ENCODE results near the gene DTX1. TPM values are rescaled to one million over a fixed set of nuclear protein-coding genes. Genes with fewer than 3 reads are reported as not detected.
A peak's percentile ranks its signal among the peaks of the same experiment; 100 is the strongest.

DTX1 gene
- total RNA-seq, 1 experiment from 2014 or later = 3.0 TPM

DNA sequence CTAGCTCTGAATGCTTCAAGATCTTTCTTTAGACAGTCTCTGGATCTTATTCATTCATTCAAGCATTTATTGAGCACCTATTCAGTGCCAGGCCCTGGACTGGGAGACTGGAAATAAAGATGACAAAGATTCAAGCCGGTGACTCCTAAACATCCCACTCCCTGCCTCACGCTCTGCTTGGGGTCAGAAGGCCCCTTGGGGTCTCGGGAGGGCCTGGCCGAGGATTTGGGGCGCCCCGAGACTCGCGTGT lies 224 bp upstream of the DTX1 start:
- H3K4me3 Mint-ChIP-seq = peak overlapping the region; percentile 59 to 79
- Histone ChIP-seq H4K20me1 (ENCODE audit: control insufficient read depth, insufficient read depth, insufficient read length) (no peaks in the 10 kb centered on the region), H2BK20ac (ENCODE audit: low read depth, low read length, poor library complexity, severe bottlenecking) (no peak overlapping the region), H2BK120ac (ENCODE audit: low read depth, low read length, poor library complexity, severe bottlenecking) (no peak overlapping the region), H3K4me2 (ENCODE audit: insufficient read depth, insufficient read length, low read length) (peak overlapping the region; percentile 25), H4K8ac (replicated peaks; ENCODE audit: insufficient read length, low read depth, low read length) (no peak overlapping the region), H3K79me2 (ENCODE audit: insufficient read depth, low read length) (no peaks in the 10 kb centered on the region), H2BK15ac (ENCODE audit: low read depth, low read length) (no peak overlapping the region), H4K5ac (ENCODE audit: insufficient read length, low read depth, low read length) (no peak overlapping the region), H3K4ac (ENCODE audit: low read depth, low read length) (no peak overlapping the region), H2BK5ac (ENCODE audit: insufficient read length, low read length) (no peak overlapping the region), H3K14ac (ENCODE audit: insufficient read depth, low read length) (no peak overlapping the region), H2AFZ (ENCODE audit: low read length) (no peak overlapping the region), H3K4me1 (ENCODE audit: insufficient read depth, low read length) (no peaks in the 10 kb centered on the region), H3K9ac (ENCODE audit: extremely low read depth, insufficient read length, low read length) (no peak overlapping the region), H2AK5ac (ENCODE audit: insufficient read length, low read length) (no peak overlapping the region), H3K18ac (ENCODE audit: insufficient read length, low read depth, low read length) (no peak overlapping the region), H3K23me2 (ENCODE audit: insufficient read length, low read depth, low read length, poor library complexity, severe bottlenecking) (no peaks in the 10 kb centered on the region), H4K91ac (ENCODE audit: insufficient read length, low read depth, low read length) (no peak overlapping the region), H3K23ac (ENCODE audit: insufficient read length, low read depth, low read length) (no peak overlapping the region), H3K56ac (ENCODE audit: insufficient read length, low read depth, low read length) (no peak overlapping the region), H3K79me1 (ENCODE audit: insufficient read depth, low read depth, low read length, poor library complexity, severe bottlenecking) (no peaks in the 10 kb centered on the region), H3K27ac (ENCODE audit: insufficient read length, low read depth, low read length) (no peak overlapping the region), H2BK12ac (ENCODE audit: insufficient read length, low read depth, low read length) (no peak overlapping the region), H3K9me3 (ENCODE audit: control insufficient read depth, low read depth, low read length) (no peaks in the 10 kb centered on the region), H3K27me3 (ENCODE audit: insufficient read depth, low read length) (peaks cover 14% of the 10 kb centered on the region), H3T11ph (ENCODE audit: low read length) (no peak overlapping the region)
- no peaks in the 10 kb centered on the region for H3K9me3 Mint-ChIP-seq
- H3K27ac Mint-ChIP-seq = no peak overlapping the region
- H3K36me3 Mint-ChIP-seq (ENCODE audit: insufficient read depth in 1 of 3, low read depth in 3 of 3) = no peaks in the 10 kb centered on the region; a peak in 1 of 7 replicates
- peaks cover 58% of the 10 kb centered on the region for H3K27me3 Mint-ChIP-seq (ENCODE audit: low read depth)
- no CpG with 5 or more reads among the region's 8 CpGs for WGBS (ENCODE audit: extremely low coverage, insufficient read length, low lambda C conversion rate)
- H3K4me1 Mint-ChIP-seq = 0 out of 4 replicates have a peak, but pooled peaks cover 0 to 8% of the 10 kb centered on the region in 2 experiments
- TF ChIP-seq, protein P1, sequence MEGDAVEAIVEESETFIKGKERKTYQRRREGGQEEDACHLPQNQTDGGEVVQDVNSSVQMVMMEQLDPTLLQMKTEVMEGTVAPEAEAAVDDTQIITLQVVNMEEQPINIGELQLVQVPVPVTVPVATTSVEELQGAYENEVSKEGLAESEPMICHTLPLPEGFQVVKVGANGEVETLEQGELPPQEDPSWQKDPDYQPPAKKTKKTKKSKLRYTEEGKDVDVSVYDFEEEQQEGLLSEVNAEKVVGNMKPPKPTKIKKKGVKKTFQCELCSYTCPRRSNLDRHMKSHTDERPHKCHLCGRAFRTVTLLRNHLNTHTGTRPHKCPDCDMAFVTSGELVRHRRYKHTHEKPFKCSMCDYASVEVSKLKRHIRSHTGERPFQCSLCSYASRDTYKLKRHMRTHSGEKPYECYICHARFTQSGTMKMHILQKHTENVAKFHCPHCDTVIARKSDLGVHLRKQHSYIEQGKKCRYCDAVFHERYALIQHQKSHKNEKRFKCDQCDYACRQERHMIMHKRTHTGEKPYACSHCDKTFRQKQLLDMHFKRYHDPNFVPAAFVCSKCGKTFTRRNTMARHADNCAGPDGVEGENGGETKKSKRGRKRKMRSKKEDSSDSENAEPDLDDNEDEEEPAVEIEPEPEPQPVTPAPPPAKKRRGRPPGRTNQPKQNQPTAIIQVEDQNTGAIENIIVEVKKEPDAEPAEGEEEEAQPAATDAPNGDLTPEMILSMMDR (conservative IDR thresholded peaks at IDR 0.05) = no peak
- no peak for DNase-seq

Measured in H9 (cell line).